Stimulated activated CD4-positive, alpha-beta T cell treated with anti-CD3 and anti-CD28 coated beads, TNF-alpha, amount 100 ng/mL, for 1 hour (primary cell): ENCODE results near the gene ZNF568.

Experiments
- DNase-seq, 3 donors: peaks; one replicate each; pipeline ENCODE4 v3.0.0-alpha.2; 2020; ENCODE audit warnings: low read depth in 3 of 3, low spot score in 1 of 3

Gene ZNF568

DNA sequence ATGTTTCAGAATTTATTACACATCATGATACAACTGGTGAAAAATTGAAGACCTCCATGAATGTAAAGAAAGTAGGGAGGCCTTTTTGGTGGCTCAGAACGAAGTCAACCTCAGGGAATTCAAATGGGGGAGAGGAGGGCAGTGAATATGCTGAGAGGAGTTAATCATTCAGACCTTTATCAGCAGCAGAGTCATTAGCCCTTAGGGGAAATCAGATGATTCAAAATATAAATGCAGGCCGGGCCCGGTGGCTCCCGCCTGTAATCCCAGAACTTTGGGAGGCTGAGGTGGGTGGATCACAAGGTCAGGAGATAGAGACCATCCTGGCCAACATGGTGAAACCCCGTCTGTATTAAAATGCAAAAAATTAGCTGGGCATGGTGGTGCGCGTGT, 81.7 kb downstream of the ZNF568 start:
- no peak for DNase-seq

DNA sequence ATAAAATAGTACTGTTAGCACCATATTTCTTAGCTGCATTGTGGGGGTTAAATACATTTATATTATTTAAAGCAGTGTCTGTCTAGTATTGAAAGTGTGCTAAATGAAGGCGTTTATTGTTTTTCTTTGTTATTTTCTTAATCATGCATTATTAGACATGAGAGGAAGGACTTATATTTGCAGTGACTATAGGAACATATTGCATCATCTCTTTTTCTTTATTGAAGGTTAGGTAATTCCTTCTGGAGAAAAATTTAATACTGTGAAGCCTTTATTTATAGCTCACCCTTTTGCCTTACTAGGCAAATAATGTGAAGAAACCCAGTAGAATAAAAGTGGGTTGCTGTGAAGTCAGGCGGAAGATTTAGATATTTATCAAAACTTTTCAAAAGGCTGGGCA, 83.2 kb downstream of the ZNF568 start:
- no peak for DNase-seq

DNA sequence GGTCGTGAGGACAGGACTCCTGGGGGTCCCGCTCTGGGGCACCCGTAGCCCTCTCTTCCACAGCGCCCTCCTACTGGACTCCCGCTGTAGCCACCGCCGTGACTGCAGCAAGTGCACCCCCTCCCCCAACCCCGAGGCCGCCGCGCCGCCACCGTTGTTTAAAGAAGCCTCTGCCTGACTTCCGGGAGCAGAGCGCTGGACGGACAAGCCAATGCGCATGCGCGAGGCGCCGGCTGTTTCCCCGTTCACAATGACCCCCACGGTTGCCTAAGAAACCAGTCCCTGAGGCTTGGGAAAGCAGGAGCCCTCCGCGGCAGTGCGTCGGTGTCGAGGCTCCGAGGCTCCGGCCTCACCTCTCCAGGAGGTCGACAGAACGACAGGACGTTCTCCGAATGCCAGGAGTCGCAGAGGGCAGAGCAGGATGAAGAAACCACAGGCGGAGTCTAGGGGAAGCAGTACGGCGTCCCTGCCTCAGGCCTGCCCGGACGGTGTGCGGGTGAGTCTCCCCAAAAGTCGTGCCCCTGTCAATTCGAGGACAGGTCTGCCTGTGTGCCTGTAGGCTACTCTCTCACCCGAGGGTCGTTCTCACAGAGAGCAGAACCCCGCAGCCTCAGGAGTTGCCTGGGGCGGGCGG, 91.6 kb downstream of the ZNF568 start:
- peak in 2 of 3 donors; percentile 3 to 17 for DNase-seq

DNA sequence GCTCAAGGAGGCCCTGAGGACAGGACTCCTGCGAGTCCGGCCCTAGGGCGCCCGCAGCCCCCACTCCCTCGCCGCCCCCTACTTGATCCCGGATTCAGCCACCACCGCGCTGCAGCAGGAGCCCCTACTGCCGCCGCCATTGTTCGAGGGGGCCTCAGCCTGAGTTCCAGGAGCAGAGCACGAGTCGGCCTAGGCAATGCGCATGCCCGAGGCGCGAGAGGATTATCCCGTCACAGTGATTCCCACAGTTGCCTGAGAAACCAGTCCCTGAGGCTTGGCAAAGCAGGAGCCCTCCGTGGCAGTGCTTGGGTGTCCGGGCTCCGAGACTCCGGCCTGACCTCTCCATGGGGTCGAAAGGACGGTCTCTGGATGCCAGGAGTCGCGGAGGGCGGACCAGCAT, 93.7 kb downstream of the ZNF568 start:
- DNase-seq: no peak

DNA sequence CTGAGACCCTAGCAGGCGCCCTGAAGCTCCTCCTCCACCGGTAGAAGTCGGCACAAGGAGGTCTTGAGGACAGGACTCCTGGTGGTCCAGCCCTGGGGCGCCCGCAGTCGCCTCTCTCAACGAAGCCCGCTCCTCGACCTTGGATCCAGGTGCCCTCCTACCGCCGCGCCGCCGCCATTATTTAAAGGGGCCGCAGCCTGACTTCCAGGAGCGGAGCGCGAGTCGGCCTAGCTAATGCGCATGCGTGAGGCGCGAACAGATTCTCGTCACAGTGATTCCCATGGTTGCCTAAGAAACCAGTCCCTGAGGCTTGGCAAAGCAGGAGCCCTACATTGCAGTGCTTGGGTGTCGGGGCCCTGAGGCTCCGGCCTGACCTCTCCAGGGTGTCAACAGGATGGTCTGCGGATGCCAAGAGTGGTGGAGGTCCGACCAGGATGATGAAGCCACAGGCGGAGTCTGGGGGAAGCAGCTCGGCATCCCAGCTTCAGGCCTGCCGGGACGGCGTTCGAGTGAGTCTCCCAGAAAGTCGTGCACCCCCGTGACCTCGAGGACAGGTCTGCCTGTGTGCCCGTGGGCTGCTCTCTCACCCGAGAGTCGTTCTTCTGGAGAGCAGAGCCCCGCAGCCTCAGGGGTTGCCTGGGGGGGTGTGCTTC, 96.1 kb downstream of the ZNF568 start:
- DNase-seq: no peak

DNA sequence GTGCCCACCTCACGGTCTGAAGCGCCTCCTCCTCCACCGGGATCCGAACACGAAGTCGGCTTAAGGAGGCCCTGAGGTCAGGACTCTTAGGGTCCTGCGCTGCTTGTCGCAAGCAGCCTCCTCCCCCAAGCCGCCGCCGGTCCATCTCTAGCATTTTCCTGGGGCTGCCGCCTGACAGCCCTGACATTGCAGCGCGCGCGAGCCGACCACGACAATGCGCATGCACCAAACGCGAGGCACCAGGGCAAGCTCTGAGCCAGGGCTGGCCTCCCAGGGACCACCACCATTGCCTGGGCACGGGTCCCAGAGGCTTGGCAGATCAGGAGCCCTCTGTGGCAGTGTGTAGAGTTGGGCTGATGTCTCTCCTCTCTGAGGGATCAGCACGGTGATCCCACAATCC, 98.3 kb downstream of the ZNF568 start:
- DNase-seq: no peak

DNA sequence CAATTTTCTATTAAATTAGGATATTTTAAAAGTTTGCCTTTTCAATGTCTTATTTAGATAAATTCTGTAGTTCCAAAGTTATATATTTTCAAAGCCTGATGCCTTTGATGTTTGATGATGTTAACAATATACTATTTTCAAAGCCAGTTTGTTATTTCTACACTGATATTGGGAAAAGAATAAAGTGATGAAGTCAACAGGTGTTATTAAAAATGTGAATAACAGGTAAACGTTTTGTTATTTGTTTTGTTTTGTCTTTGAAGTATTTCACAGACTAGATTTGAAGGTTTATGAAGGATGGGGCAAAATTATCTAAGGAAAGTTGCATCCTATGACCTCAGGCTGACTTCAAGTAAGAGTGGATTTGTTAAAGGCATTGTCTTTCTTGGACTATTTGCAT, 129.0 kb downstream of the ZNF568 start:
- no peak for DNase-seq
